Right kidney (tissue), 1 donor: ENCODE data around the gene AKT3.
"Not testable (repeated sequence)": the region's sequence is repeated elsewhere in the genome, so short reads cannot be mapped to it uniquely, and the experiment has no call there.

ENCODE experiments used
- DNase-seq: peaks from one replicate; pipeline ENCODE4 v3.0.0-alpha.2; 2016

AKT3 gene

GRCh38 chr1:243842978-243843511, 7.0 kb downstream of the AKT3 start:
- DNase-seq: no peak

GRCh38 chr1:243842161-243842560, 7.9 kb downstream of the AKT3 start:
- no peak for DNase-seq

GRCh38 chr1:243841507-243841906, 8.5 kb downstream of the AKT3 start:
- DNase-seq: no peak

DNA sequence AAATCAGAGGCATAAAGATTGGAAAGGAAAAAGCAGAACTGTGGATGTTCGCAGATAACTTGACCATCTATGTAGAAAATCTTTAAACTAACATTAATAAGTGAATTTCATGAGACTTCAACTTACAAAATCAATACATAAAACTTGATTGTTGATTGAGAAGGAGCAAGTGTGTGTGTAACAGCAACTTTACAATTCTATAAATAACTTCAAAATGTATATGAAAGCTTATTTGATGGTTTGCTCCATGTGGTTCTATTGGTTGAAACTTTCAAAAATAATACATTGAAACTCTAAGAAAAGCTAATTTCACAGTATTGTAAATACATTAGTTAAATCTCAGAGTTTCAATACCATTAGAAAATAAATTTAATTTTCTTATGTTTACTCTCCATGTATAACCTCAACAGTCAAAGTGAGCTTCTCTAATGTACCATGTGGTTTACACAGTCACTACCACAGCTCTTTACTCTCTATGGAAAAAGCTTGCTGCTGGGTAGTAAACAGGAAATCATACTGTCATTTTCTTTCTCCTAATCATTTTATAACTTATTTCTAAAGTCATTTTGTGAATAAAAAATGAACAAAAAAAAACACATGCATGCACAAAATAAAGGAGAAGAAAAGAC, 12.0 kb downstream of the AKT3 start:
- no peak for DNase-seq

DNA sequence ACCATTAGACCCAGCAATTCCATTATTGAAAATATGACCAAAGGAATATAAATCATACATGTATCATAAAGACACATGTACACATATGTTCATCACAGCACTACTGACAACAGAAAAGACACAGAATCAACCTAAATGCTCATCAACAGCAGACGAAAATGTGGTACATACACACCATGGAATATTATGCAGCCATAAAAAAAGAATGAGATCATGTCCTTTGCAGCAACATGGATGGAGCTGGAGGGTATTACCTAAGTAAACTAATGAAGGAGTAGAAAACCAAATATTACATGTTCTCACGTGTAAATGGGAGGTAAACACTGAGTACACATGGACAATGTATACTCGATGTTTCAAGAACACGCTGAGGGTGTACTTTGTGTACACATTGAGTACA, 15.9 kb downstream of the AKT3 start:
- no peak for DNase-seq

DNA sequence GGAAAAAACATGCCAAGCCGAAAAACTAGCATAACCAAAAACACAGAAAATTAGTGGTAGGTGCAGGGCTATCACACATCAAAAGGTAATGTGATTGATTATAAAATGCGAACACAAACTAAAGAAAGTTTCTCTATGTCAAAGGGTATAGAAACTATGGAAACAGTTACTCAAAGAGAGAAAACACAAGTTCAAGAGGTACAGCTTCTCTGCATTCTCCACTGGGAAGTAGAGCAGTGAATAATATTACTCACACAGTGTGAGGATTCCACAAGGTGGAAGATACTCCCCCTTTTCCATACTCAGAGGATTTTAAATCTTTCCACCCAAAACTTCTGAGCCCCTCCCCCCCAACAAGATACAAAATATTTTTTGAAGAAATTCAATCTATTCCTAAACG, 18.6 kb downstream of the AKT3 start:
- DNase-seq: no peak

- no peak for DNase-seq
Observed at GRCh38 chr1:243827206-243827605, 22.8 kb downstream of the AKT3 start.

DNA sequence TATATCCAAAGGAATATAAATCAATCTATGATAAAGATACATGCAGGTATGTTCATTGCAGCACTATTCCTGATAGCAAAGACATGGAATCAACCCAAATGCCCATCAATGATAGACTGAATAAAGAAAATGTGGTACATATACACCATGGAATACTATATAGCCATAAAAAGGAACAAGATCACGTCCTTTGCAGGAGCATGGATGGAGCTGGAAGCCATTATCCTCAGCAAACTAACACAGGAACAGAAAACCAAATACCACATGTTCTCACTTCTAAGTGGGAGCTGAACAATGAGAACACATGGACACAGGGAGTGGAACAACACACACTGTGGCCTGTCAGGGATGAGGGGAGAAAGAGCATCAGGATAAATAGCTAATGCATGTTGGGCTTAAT, 25.1 kb downstream of the AKT3 start:
- not testable (repeated sequence) for DNase-seq

- no peak for DNase-seq
Observed at GRCh38 chr1:243821177-243821680, 28.8 kb downstream of the AKT3 start.

GRCh38 chr1:243819438-243819839, 30.6 kb downstream of the AKT3 start:
- DNase-seq: no peak

- DNase-seq: no peak
Observed at GRCh38 chr1:243818978-243819377, 31.1 kb downstream of the AKT3 start.

- no peak for DNase-seq
Observed at GRCh38 chr1:243814718-243815117, 35.3 kb downstream of the AKT3 start.

- not testable (repeated sequence) for DNase-seq
Observed at GRCh38 chr1:243807346-243807745, 42.7 kb downstream of the AKT3 start.

DNA sequence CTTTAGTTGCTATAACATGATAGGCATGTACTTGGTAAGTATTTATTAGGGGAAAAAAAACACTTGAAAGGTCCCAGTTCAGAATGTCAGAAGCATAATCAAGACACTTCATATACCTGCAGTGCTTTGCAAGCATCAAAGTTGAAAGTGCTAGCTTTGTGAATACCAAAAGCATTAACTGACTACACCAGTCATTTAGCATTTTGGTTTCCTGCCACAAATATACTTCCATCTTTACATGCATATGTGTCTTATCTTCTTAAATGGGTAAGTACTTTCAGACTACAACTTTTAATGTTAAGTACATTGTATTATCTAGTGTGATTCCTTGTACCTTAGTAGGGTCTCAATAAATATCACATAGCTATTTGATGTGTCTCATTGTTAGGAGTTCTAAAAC, 43.7 kb downstream of the AKT3 start:
- no peak for DNase-seq

GRCh38 chr1:243802736-243803135, 47.3 kb downstream of the AKT3 start:
- no peak for DNase-seq

DNA sequence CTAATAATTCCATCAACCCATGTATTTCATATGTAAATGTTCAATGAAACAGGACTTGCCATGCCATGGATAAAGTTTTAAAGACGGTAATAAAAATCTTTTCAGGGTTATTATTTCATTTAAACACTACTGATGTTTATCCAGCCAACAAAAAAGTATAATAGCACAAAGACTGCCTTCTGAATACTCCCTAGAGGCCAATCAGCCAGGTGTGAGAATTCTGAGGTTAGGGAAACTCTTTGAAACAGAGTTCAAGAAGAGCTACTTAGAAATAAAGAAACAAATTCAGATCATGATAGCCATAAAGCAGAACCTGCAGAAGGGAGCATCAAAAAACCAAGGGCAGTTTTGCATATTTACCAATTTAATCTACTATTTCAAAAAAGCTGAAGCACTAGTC, 48.7 kb downstream of the AKT3 start:
- DNase-seq: no peak

GRCh38 chr1:243799908-243800307, 50.1 kb downstream of the AKT3 start:
- DNase-seq: no peak

GRCh38 chr1:243798726-243799125, 51.3 kb downstream of the AKT3 start:
- no peak for DNase-seq

- no peak for DNase-seq
Observed at GRCh38 chr1:243796016-243796415, 54.0 kb downstream of the AKT3 start.

- no peak for DNase-seq
Observed at GRCh38 chr1:243793298-243793697, 56.7 kb downstream of the AKT3 start.

DNA sequence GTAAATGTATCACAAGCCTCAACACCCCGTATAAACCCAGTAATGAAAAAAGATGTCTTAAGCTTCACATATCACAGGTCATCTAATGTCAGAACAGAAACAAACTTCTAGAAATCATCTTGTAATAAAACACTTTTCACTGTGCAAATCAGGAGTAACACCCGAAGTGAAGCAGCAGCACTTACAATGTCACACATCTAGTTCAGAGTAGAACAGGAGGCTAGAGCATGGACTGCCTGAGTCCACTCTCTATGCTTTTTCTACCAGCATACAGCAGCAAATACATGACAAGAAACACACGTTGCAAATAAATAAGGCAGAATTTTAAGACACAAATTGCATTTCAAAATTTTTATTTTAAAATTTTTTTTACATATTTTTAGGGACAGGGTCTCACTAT, 57.2 kb downstream of the AKT3 start:
- no peak for DNase-seq

DNA sequence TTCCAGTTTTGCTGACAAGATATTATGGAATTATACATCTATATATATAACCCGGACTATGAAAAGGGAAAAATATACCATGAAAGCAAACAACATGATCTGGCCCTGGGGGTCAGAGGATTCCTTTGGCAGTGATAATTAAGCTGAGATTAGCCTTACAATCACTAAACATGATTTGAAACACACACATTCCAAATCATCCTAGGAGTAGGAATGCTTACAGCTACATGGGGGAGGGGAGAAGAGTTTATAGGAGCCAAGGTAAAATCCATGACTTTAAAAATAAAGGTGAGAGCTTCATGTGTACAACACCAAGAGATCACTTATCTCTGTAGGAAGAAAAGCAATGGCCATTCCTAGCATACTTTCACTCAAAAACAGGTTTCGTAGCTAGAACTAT, 57.6 kb downstream of the AKT3 start:
- no peak for DNase-seq

DNA sequence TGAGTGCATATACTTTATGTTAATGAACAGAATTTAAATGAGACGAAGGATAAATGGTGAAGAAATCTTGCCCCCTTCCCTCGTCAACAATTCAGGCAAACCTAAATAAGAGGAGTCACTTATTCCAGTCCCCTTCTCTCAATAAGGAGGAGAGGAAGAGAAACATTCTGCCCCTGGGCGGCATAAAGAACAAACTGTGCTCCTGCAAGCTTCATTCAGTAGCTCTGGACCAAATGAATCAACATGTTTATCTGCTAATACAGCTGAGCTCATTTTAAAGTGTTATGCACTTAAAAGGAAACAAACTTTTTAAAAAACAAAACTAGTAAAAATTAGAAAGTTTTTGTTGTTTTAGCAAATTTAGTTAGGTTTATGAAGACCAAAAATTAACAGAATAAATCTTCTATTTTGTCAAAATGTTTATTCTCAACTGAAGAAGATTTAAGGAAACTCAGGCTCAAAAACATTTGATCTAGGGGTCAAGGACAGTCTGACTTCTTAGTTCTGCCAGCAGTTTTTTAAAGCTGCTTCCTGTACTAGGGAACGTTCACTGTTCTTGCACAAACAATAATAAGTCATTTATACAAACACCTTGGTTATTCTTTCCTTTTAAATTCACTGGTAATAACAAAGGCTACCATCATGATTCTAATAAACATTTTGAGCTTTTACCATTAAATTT, 58.3 kb downstream of the AKT3 start:
- DNase-seq: no peak

- DNase-seq: no peak
Observed at GRCh38 chr1:243790404-243790803, 59.6 kb downstream of the AKT3 start.
